ENCODE data around the gene MAP7D3. TPM values are rescaled to one million over a fixed set of nuclear protein-coding genes. Genes with fewer than 3 reads are reported as not detected.
"Not testable (repeated sequence)": the region's sequence is repeated elsewhere in the genome, so short reads cannot be mapped to it uniquely, and the experiment has no call there.

Gene MAP7D3
- total RNA-seq, 2 experiments from 2014 or later = 12.2 to 13.3 TPM

DNA sequence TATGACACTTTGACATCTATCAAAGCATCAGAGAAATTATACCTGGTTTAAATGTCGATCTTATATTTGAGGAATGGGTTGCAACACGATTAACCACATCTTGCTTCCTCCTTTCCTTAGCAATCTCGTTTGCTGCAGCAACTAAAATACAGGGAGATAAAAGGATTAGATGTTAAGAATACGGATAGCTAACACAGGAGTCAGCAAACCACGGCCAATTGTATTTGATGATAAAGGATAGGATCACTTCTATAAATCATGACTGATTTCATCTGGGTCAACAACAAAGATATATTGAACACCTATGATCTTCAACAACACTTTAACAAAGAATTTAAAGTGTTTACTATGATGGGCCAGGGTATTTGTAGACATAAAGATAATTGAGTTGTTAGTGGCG is 5.0 kb downstream of the MAP7D3 start:
- CTCF ChIA-PET = interaction anchor here (1.9 kb wide), 1 partner anchor 22 kb away, joined by 7 read pairs; no protein-coding TSS in a partner anchor
- Mint-ChIP-seq H3K27ac (no peak overlapping the region), H3K36me3 (ENCODE audit: low read depth) (peaks cover 24% of the 10 kb centered on the region), H3K4me3 (no peak overlapping the region), H3K9me3 (ENCODE audit: insufficient read depth) (no peaks in the 10 kb centered on the region), H3K27me3 (ENCODE audit: low read depth) (no peaks in the 10 kb centered on the region), H3K4me1 (ENCODE audit: low read depth) (peaks cover 5% of the 10 kb centered on the region)
- no peak for ATAC-seq
- POLR2A ChIA-PET = no interaction called here
- DNase-seq = no peak

DNA sequence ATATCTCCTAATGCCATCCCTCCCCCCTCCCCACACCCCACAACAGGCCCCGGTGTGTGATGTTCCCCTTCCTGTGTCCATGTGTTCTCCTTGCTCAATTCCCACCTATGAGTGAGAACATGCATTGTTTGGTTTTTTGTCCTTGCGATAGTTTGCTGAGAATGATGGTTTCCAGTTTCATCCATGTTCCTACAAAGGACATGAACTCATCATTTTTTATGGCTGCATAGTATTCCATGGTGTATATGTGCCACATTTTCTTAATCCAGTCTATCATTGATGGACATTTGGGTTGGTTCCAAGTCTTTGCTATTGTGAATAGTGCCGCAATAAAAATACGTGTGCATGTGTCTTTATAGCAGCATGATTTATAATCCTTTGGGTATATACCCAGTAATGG is 13.4 kb downstream of the MAP7D3 start:
- H3K4me1 Mint-ChIP-seq (ENCODE audit: low read depth); H3K27me3 Mint-ChIP-seq (ENCODE audit: low read depth); ATAC-seq; DNase-seq; H3K4me3 Mint-ChIP-seq; POLR2A ChIA-PET; H3K27ac Mint-ChIP-seq; H3K9me3 Mint-ChIP-seq (ENCODE audit: insufficient read depth): not testable (repeated sequence)
- H3K36me3 Mint-ChIP-seq (ENCODE audit: low read depth) = peaks cover 41% of the 10 kb centered on the region
- CTCF ChIA-PET = interaction anchor here (1.0 kb wide), 1 partner anchor 30 kb away, joined by 3 read pairs; no protein-coding TSS in a partner anchor

DNA sequence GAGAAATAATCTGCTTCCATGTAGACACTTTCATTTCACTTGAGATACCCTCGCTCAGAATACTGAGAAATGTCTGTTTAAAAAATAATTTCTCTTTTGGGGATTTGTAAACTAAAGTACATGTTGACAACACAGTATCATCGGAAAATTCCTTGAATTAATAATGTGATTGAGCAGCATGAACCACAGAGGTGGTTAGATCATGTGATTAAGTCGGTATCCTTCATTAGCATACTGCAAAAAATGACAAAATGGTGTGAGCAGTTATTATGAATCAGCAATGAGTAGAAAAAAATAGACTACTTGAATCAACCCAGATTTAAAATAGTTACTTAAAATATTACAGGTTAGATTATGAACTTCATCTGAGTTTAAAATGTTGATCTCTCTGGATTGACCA is 14.1 kb downstream of the MAP7D3 start:
- Mint-ChIP-seq H3K36me3 (ENCODE audit: low read depth) (peaks cover 35% of the 10 kb centered on the region), H3K4me1 (ENCODE audit: low read depth) (no peaks in the 10 kb centered on the region), H3K4me3 (no peak overlapping the region), H3K27me3 (ENCODE audit: low read depth) (no peaks in the 10 kb centered on the region), H3K9me3 (ENCODE audit: insufficient read depth) (no peaks in the 10 kb centered on the region), H3K27ac (no peak overlapping the region)
- DNase-seq (no peak), ATAC-seq (no peak)
- ChIA-PET CTCF (no interaction called here), POLR2A (no interaction called here)

DNA sequence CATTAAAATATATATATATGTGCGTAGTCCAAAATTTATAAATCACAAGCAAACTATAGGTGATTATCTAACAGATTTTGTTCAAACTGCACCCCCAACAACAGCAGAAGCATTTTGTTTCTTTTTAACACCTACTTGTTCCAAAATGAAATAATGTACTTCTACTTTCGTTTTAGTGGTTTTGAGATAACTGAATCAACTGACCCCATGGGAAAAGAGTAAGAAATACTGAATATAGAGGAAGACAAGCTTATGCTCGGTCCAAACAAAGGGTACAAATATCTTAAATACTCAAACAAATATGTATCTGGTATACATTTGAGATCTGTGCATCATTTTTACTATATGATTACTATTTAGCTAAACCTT is 22.4 kb downstream of the MAP7D3 start:
- ChIA-PET CTCF (interaction anchor here (0.6 kb wide), 1 partner anchor 39 kb away, joined by 3 read pairs; no protein-coding TSS in a partner anchor), POLR2A (no interaction called here)
- Mint-ChIP-seq H3K36me3 (ENCODE audit: low read depth) (peaks cover 57% of the 10 kb centered on the region), H3K9me3 (ENCODE audit: insufficient read depth) (no peaks in the 10 kb centered on the region), H3K4me3 (no peak overlapping the region), H3K27ac (peak overlapping the region; percentile 85), H3K27me3 (ENCODE audit: low read depth) (no peaks in the 10 kb centered on the region), H3K4me1 (ENCODE audit: low read depth) (peaks cover 24% of the 10 kb centered on the region)
- DNase-seq (no peak), ATAC-seq (no peak)

DNA sequence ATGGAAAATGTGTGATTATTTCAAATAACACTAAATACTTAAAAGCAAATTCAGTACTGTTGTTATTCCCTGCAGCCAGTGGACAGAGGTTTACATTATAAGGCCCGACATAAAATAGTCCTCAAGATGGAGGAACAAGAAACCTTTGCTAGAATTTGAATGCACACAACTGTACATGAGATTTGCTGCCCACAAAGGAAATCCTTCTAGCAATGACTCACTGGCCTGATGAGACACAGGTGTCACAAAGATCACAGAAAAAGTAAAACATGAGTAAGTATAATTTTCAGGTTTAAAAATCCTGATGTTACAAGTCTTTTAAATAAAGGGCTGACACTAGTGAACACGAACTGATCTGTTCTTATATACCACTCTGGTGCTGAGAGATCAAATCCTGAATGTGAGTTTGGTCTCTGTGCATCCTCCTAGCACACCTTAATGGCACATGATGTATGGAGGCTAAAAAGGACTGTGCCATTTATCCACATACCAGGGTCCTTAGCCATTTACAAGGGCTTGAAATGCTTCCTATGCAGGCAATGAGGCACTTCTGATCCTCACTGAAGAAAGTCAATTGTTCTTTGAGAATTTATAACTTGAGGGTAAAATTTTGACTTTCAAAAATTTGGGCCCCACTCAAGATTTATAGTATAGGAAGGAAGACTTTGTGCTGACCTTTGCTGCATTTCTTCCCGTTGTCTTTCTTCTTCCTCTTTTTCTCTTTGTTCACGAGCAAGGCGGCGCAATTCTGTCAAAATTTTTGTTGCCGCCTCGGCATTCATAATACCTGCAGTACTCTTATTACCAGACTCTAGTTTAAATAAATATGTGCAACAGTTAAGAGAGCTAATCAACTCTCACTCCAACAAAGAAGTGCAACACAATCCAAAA is 23.0 kb downstream of the MAP7D3 start:
- H3K4me1 Mint-ChIP-seq (ENCODE audit: low read depth) = peaks cover 24% of the 10 kb centered on the region
- ChIA-PET POLR2A (no interaction called here), CTCF (no interaction called here)
- no peaks in the 10 kb centered on the region for H3K27me3 Mint-ChIP-seq (ENCODE audit: low read depth)
- H3K4me3 Mint-ChIP-seq = peak overlapping the region; percentile 5
- H3K9me3 Mint-ChIP-seq (ENCODE audit: insufficient read depth) = no peaks in the 10 kb centered on the region
- H3K27ac Mint-ChIP-seq = peak overlapping the region; percentile 85
- DNase-seq (peak; percentile 40), ATAC-seq (peak; percentile 84)
- peaks cover 59% of the 10 kb centered on the region for H3K36me3 Mint-ChIP-seq (ENCODE audit: low read depth)

DNA sequence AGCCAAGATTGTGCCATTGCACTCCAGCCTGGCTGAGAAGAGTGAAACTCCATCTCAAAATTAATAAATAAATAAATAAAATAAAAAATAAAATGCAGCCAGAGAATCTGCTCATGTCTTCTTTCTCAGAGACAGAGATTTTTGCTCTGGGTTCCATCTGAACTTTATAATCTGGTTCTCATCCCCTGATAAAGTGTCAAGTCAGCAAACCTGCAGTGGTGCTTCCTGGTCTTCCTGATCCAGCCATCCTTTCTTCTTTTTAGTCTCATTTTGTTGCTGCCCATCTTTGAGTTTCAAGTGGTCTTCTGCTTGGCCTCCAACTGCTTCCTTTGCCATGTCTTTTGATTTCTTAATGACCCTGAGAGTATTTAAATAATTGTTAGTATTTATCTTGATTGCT is 24.1 kb downstream of the MAP7D3 start:
- Mint-ChIP-seq H3K27ac (peak overlapping the region; percentile 85), H3K27me3 (ENCODE audit: low read depth) (no peaks in the 10 kb centered on the region), H3K36me3 (ENCODE audit: low read depth) (peaks cover 60% of the 10 kb centered on the region), H3K9me3 (ENCODE audit: insufficient read depth) (no peaks in the 10 kb centered on the region), H3K4me1 (ENCODE audit: low read depth) (peaks cover 24% of the 10 kb centered on the region), H3K4me3 (no peak overlapping the region)
- ATAC-seq (no peak), DNase-seq (no peak)
- CTCF ChIA-PET = no interaction called here
- POLR2A ChIA-PET = no interaction called here

DNA sequence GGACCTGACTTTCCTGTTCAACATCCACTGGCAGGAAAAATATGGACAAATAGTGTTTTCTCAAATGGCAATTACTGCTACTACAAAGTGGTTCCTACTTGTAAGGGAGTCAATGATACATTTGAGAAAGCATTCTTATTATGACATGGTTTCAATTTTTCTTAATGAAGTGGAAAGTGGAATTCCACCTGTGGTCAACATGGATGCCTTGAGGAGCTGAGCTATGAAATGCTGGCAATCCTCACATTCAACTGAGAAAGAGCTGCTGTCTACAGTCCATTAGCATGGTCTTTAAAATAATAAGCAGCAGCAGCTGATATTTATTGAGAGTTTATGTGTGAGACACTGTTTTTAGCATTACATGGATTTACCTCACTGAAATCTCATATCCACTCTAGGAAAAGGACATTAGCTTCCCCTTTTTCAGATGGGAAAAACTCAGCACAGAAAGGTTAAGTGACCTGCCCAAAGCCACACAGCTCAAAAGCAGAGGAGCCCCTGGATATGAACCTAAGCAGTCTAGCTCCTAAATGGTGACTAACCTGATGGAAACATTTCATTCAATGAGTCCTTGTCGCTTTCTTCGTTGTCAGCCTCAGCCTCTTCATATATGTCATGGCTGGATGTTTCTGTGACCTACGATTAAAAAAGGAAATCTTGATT is 29.2 kb downstream of the MAP7D3 start:
- POLR2A ChIA-PET = interaction anchor here (0.6 kb wide), 1 partner anchor 63 kb away, joined by 5 read pairs; no protein-coding TSS in a partner anchor
- Mint-ChIP-seq H3K4me1 (ENCODE audit: low read depth) (peaks cover 18% of the 10 kb centered on the region), H3K4me3 (no peak overlapping the region), H3K9me3 (ENCODE audit: insufficient read depth) (no peaks in the 10 kb centered on the region), H3K27me3 (ENCODE audit: low read depth) (no peaks in the 10 kb centered on the region), H3K36me3 (ENCODE audit: low read depth) (peaks cover 50% of the 10 kb centered on the region), H3K27ac (no peak overlapping the region)
- DNase-seq (no peak), ATAC-seq (no peak)
- CTCF ChIA-PET = interaction anchor here (2.1 kb wide), 1 partner anchor 13 kb away, joined by 4 read pairs; no protein-coding TSS in a partner anchor

DNA sequence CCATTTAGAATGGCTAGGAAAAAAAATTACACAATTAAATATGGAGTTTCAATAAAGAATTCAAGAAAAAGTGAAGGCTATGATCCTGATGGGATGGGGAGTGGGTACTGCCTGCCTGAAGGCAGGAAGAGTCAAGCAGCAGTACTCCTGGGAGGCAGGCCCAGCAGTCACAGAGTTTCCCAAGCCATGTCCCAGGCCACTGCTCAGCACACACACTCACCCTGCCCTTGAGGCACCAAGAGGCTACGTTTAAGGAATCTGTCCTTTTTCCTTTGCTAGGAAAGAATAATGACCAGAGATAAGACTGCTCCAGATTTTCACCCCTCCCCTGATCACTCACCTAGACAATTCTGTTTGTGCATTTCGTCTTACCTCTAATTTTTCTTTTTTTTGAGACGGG is 30.2 kb downstream of the MAP7D3 start:
- POLR2A ChIA-PET = no interaction called here
- no peaks in the 10 kb centered on the region for H3K9me3 Mint-ChIP-seq (ENCODE audit: insufficient read depth)
- no peak overlapping the region for H3K4me3 Mint-ChIP-seq
- no peaks in the 10 kb centered on the region for H3K27me3 Mint-ChIP-seq (ENCODE audit: low read depth)
- ATAC-seq (no peak), DNase-seq (no peak)
- peaks cover 45% of the 10 kb centered on the region for H3K36me3 Mint-ChIP-seq (ENCODE audit: low read depth)
- CTCF ChIA-PET = interaction anchor here (2.1 kb wide), 1 partner anchor 12 kb away, joined by 4 read pairs; no protein-coding TSS in a partner anchor
- H3K4me1 Mint-ChIP-seq (ENCODE audit: low read depth) = peaks cover 16% of the 10 kb centered on the region
- no peak overlapping the region for H3K27ac Mint-ChIP-seq

DNA sequence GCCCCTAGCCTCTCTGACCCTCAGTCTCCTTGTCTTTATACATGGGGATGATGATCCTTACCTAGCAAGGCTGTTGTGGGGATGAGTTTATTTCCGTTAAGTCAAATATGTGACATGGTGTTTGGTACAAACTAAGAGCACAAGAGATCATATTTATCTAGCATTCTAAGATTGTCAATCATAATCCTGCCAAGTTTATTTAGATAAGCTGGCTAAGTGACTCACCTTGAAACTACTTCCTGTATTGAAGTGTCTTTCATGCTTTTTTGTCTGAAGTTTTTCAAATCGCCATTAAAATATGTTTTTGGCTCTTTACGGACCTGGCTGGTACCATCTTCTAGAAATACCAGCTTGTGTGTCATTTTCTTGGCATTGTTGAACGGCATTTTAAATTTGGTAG is 30.7 kb downstream of the MAP7D3 start:
- CTCF ChIA-PET = no interaction called here
- POLR2A ChIA-PET = no interaction called here
- Mint-ChIP-seq H3K4me1 (ENCODE audit: low read depth) (peaks cover 16% of the 10 kb centered on the region), H3K9me3 (ENCODE audit: insufficient read depth) (no peaks in the 10 kb centered on the region), H3K27ac (no peak overlapping the region), H3K36me3 (ENCODE audit: low read depth) (peaks cover 44% of the 10 kb centered on the region), H3K27me3 (ENCODE audit: low read depth) (no peaks in the 10 kb centered on the region), H3K4me3 (no peak overlapping the region)
- DNase-seq = no peak
- ATAC-seq = no peak

DNA sequence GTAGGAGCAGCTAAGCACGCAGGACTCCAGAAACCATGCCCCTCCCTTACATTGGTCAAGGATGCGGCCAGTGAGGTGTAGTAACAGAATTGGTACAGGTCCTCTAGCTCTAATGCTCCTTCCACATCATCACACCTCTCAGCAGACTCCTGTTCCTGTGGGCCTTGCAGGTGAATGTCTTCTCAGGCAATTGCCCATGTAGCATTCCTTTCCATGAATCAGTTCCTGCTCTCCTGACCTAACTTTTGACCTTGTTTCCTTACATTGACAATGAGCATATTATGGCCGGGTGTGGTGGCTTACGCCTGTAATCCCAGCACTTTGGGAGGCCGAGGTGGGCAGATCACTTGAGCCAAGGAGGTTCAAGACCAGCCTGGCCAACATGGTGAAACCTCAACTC is 31.3 kb downstream of the MAP7D3 start:
- ATAC-seq (no peak), DNase-seq (no peak)
- Mint-ChIP-seq H3K4me1 (ENCODE audit: low read depth) (peaks cover 16% of the 10 kb centered on the region), H3K4me3 (no peak overlapping the region), H3K9me3 (ENCODE audit: insufficient read depth) (no peaks in the 10 kb centered on the region), H3K27me3 (ENCODE audit: low read depth) (no peaks in the 10 kb centered on the region), H3K27ac (no peak overlapping the region), H3K36me3 (ENCODE audit: low read depth) (peaks cover 42% of the 10 kb centered on the region)
- ChIA-PET POLR2A (no interaction called here), CTCF (no interaction called here)

DNA sequence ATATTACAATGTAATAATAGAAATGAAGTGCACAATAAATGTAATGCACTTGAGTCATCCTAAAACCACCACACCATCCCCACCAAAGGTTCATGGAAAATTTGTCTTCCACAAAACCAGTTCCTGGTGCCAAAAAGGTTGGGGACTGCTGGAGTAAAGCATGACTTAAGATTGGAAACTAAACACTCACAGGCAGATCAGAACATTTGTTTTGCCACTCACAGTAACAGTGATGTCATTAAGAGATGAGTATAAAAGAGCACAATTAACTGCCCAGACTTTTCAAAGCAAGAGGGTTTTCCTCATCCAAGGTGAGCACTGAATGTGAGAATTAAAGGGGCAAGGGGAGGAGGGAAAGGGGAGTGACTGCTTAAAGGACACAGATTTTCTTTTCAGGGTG is 35.6 kb downstream of the MAP7D3 start:
- peaks cover 8% of the 10 kb centered on the region for H3K4me1 Mint-ChIP-seq (ENCODE audit: low read depth)
- no peak overlapping the region for H3K27ac Mint-ChIP-seq
- no peaks in the 10 kb centered on the region for H3K27me3 Mint-ChIP-seq (ENCODE audit: low read depth)
- no peaks in the 10 kb centered on the region for H3K9me3 Mint-ChIP-seq (ENCODE audit: insufficient read depth)
- ChIA-PET CTCF (no interaction called here), POLR2A (no interaction called here)
- no peak for DNase-seq
- H3K36me3 Mint-ChIP-seq (ENCODE audit: low read depth) = peaks cover 18% of the 10 kb centered on the region
- H3K4me3 Mint-ChIP-seq = no peak overlapping the region
- no peak for ATAC-seq

DNA sequence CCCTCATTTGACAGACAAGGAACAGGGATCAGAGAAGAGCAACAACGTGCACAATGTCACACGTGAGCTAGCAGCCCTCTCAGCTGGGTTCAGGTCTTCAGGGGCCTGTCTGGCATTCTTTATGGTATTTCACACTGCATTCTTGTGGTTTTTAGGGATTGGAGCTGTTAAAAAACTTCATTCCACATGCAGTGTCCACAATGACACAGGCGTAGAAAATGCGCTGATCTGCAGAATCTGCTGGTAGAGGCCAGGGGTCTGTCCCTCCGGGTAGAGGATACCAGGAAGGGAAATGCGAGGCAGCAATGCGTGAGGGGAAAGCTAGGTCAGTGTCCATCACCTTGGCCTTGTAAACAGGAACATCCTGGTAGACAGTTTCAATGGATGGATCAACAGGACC is 36.6 kb downstream of the MAP7D3 start:
- Mint-ChIP-seq H3K4me1 (ENCODE audit: low read depth) (peaks cover 5% of the 10 kb centered on the region), H3K9me3 (ENCODE audit: insufficient read depth) (no peaks in the 10 kb centered on the region), H3K36me3 (ENCODE audit: low read depth) (peaks cover 17% of the 10 kb centered on the region), H3K27me3 (ENCODE audit: low read depth) (no peaks in the 10 kb centered on the region), H3K4me3 (no peak overlapping the region), H3K27ac (no peak overlapping the region)
- CTCF ChIA-PET = no interaction called here
- POLR2A ChIA-PET = no interaction called here
- ATAC-seq (no peak), DNase-seq (no peak)

Data from activated CD8-positive, alpha-beta T cell treated with anti-CD3 and anti-CD28 coated beads, Interleukin-2, amount 10 ng/mL, durations not matched to agents 7 days and 5 days (primary cell).